GM18867 (cell line): Measurements from ENCODE around the gene IRGM.

ENCODE experiments used
- ATAC-seq: cut with Tn5 transposase; IDR thresholded peaks from one replicate; pipeline ENCODE4 v1.9.1; 2021; ENCODE audit warnings: mild to moderate bottlenecking, moderate library complexity; ENCODE audit not compliant: unreplicated experiment

Gene IRGM

GRCh38 chr5:150895431-150896428, 49.4 kb downstream of the IRGM start:
- no peak for ATAC-seq
